HUES64 (cell line): ENCODE measurements around the gene SETBP1.

Experiments
- H3K27ac ChIP-seq: 2 replicates; pipeline ENCODE4 v1.7.0; 2013; ENCODE audit warnings: low read depth, low read length, inconsistent platforms
- H3K27me3 ChIP-seq: 2 replicates; pipeline ENCODE4 v1.6.1; 2013; ENCODE audit warnings: mild to moderate bottlenecking, low read length; ENCODE audit not compliant: insufficient read depth
- H3K36me3 ChIP-seq: 2 replicates; pipeline ENCODE4 v1.6.1; 2013; ENCODE audit warnings: mild to moderate bottlenecking, low read length; ENCODE audit not compliant: insufficient read depth
- H3K4me1 ChIP-seq: 2 replicates; pipeline ENCODE4 v1.6.1; 2013; ENCODE audit warnings: mild to moderate bottlenecking, low read length, moderate library complexity; ENCODE audit not compliant: insufficient read depth
- H3K4me3 ChIP-seq: 2 replicates; pipeline ENCODE4 v1.5.1; 2013; ENCODE audit warnings: mild to moderate bottlenecking, low read length, moderate library complexity
- H3K9ac ChIP-seq: 2 replicates; pipeline ENCODE4 v1.6.1; 2013; ENCODE audit warnings: mild to moderate bottlenecking, low read depth, low read length
- H3K9me3 ChIP-seq: 2 replicates; pipeline ENCODE4 v1.6.1; 2013; ENCODE audit warnings: low read depth, low read length; ENCODE audit not compliant: insufficient read depth
- WGBS: fragments of 150-250, 120-280 bp; methylation state at CpG from one replicate; pipeline ENCODE4 v1.1.7; 2013; ENCODE audit warnings: missing lambda C conversion rate; 5-methylcytosine and 5-hydroxymethylcytosine counted together

Gene SETBP1

DNA sequence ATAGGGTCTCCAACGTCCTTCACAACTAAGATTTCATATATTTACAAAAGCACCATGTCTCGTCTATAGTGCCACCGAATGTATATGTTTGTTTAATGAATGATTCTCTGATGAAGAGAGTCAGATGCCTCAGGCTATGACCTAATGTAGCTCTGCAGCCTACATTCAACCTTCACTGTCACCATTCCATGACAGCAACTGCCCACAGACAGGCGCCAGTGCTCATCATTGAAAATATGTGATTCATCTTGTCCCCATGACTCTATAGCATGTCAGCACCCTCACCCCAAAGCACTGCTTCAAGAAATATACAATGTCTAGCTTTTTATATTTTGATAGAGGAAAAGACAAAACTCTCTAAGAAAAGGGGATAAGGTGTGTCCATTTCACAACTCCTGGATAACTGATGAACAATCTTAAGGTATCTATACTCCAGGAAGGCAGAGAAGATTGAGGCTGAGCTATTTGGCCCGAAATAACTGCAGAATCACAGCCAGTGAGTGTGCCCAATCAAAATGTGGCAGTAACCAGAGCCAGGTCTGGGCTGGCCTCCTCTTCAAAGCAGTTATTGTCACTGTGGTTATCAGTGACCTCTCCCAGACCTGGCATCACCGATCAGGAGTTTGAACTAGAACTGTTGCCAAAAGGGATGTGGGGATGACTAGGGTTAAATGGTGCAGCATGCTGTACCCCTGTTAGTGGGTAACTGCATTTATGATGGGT, 246.6 kb downstream of the SETBP1 start:
- H3K4me3 ChIP-seq = no peak overlapping the region
- 92% methylated on average over 4 of the region's 6 CpGs for WGBS
- H3K9ac ChIP-seq = no peak overlapping the region
- H3K9me3 ChIP-seq = no peaks in the 10 kb centered on the region
- no peak overlapping the region for H3K27ac ChIP-seq
- H3K36me3 ChIP-seq = no peaks in the 10 kb centered on the region
- no peaks in the 10 kb centered on the region for H3K27me3 ChIP-seq
- 0 out of 2 replicates have a peak, but pooled peaks cover 3% of the 10 kb centered on the region for H3K4me1 ChIP-seq

GRCh38 chr18:44934901-44935300, 254.2 kb downstream of the SETBP1 start:
- H3K27ac ChIP-seq = no peak overlapping the region
- 100% methylated on average over 2 of the region's 2 CpGs for WGBS
- H3K27me3 ChIP-seq = no peaks in the 10 kb centered on the region
- no peak overlapping the region for H3K4me3 ChIP-seq
- H3K9me3 ChIP-seq = peaks cover 17% of the 10 kb centered on the region; the same call in 1 of the 2 replicates
- no peaks in the 10 kb centered on the region for H3K36me3 ChIP-seq
- peaks cover 6% of the 10 kb centered on the region; the same call in 1 of the 2 replicates for H3K4me1 ChIP-seq
- H3K9ac ChIP-seq = no peak overlapping the region

GRCh38 chr18:44935455-44935854, 254.8 kb downstream of the SETBP1 start:
- Histone ChIP-seq H3K4me1 (peaks cover 6% of the 10 kb centered on the region; the same call in 1 of the 2 replicates), H3K27ac (no peak overlapping the region), H3K36me3 (no peaks in the 10 kb centered on the region), H3K9me3 (peaks cover 17% of the 10 kb centered on the region; the same call in 1 of the 2 replicates), H3K27me3 (no peaks in the 10 kb centered on the region), H3K4me3 (no peak overlapping the region), H3K9ac (no peak overlapping the region)

DNA sequence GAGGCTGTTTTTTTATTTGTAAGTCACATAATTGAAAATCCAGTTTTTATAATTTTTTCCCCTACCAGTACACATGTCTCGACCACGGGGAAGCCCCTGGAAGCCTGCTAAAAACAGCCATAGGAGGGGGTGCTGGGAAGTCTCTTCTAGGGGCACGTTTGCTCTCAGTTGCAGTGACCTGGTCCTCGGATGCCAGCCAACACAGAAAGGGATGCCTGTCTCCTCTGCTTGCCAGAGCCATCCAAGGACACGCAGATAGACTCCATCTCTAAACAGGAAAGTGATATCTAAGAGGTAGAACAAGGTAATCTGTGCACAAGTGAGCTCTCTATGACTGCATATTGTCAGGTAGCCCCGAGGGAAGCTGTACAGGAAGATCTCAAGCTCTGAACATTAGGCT, 255.8 kb downstream of the SETBP1 start:
- Histone ChIP-seq H3K36me3 (no peaks in the 10 kb centered on the region), H3K9ac (no peak overlapping the region), H3K27me3 (no peaks in the 10 kb centered on the region), H3K9me3 (peaks cover 17% of the 10 kb centered on the region; the same call in 1 of the 2 replicates), H3K4me3 (no peak overlapping the region), H3K4me1 (peaks cover 6% of the 10 kb centered on the region; the same call in 1 of the 2 replicates), H3K27ac (no peak overlapping the region)
- 87% methylated on average over 6 of the region's 6 CpGs for WGBS

DNA sequence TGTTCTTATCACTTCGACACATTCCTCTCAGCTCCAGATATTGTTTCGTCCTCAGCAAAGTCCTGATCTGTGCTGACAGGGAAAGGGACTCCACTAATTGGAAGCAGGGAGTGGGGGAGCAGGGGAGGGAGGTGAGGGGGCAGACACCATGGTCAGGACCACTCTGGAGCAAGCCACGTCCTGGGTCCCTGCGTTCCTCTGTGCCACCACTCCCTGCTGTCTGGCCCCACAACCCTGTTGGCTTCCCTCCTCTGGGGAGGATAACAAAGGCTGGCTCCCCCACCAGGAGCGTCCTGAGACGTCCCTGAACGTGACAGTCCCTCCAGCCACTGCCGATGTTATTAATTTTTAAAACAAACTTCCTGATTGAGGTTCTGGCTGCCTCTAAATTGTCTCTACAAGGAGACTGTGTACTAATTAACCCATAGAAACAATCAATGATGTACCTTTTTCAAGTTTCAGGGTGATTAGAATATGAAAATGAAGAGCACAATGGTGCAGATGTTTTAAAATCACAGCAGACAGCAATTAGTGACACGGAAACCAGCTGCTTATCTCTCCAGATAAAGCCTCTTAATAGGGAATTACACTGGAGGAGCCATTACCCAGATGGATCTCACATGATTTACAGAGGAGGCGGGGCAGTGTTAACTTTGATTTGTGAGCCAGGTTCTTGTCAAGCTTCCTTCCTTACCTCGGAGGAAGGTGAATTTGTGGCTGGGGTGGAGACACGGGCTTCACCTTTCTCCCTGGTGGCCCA, 257.5 kb downstream of the SETBP1 start:
- H3K4me3 ChIP-seq = no peak overlapping the region
- WGBS = 66% methylated on average over 11 of the region's 12 CpGs
- no peaks in the 10 kb centered on the region for H3K36me3 ChIP-seq
- peaks cover 13% of the 10 kb centered on the region; the same call in 1 of the 2 replicates for H3K4me1 ChIP-seq
- H3K9ac ChIP-seq = no peak overlapping the region
- peaks cover 17% of the 10 kb centered on the region; the same call in 1 of the 2 replicates for H3K9me3 ChIP-seq
- H3K27ac ChIP-seq = peak overlapping the region; percentile 46; the same call in 1 of the 2 replicates
- H3K27me3 ChIP-seq = peaks cover 6% of the 10 kb centered on the region; the same call in 1 of the 2 replicates

DNA sequence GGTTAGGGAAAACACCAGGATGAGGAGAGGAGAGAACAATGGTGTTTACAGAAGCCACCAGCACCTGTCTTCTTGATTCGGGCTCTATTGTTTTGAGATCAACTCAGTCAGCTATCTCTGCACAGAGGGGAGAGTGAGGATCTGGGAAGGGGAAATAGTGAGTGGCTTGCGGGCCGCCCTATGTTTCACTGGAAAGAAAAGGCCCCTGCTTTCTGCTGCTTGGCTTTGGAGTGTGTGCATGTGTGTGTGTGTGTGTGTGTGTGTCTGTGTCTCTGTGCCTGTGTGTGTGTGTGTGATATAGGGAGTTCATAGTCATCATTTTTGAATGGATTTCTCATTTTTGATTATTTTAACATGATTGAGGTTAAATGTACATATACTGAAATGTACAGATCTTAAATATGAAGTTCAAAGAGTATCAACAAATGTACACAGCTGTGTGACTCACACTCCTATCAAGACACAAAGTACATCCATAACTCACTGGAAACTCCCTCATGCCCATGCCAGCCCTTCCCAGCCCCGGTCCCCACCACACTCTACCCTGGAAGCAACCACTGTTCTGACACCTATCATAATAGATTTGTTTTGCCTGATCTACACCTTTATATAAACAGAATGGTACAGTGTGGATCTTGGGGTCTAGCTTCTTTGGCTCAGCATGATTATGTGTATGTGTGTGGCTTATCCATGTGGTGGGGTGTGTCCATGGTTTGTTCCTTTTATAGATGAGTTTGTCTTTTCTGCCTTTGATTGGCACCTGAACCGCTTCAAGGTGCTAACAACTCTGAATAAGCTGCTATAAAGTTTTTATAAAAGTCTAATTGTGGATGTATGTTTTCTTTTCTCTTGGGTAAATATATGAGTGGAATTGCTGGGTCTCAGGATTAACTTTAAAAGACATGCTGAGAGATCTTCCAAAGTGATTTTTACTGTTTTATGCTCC, 258.3 kb downstream of the SETBP1 start:
- Histone ChIP-seq H3K36me3 (no peaks in the 10 kb centered on the region), H3K9me3 (peaks cover 10% of the 10 kb centered on the region; the same call in 1 of the 2 replicates), H3K4me3 (no peak overlapping the region), H3K27me3 (peaks cover 6% of the 10 kb centered on the region; the same call in 1 of the 2 replicates), H3K9ac (no peak overlapping the region), H3K27ac (no peak overlapping the region), H3K4me1 (peaks cover 20% of the 10 kb centered on the region; the same call in 1 of the 2 replicates)
- 89% methylated on average over 5 of the region's 5 CpGs for WGBS

- Histone ChIP-seq H3K27ac (no peak overlapping the region), H3K9me3 (no peaks in the 10 kb centered on the region), H3K4me3 (no peak overlapping the region), H3K4me1 (peaks cover 34% of the 10 kb centered on the region), H3K36me3 (no peaks in the 10 kb centered on the region), H3K9ac (no peak overlapping the region), H3K27me3 (peaks cover 6% of the 10 kb centered on the region; the same call in 1 of the 2 replicates)
- 80% methylated on average over 1 of the region's 3 CpGs for WGBS
Observed at GRCh38 chr18:44941516-44941915, 260.8 kb downstream of the SETBP1 start.

DNA sequence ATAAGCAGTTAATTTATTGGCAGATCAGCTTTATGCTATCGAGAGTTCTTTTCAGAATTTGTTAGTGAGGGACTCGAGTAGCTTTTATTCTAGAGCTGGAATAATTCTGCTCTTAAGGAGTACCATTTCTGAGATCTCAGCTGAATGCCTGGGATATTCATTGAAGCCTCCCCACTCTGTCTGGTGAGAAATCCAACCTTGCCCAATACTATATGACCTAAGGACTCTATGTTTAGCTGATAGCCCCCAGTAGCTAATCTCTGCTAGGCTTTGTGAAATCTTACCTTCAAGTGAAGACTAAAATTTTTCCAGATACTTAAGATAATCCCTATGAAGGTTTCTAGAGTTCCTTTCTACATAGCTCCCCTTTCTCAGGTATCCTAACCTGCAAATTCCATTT, 261.4 kb downstream of the SETBP1 start:
- Histone ChIP-seq H3K4me3 (no peak overlapping the region), H3K27ac (no peak overlapping the region), H3K36me3 (no peaks in the 10 kb centered on the region), H3K27me3 (peaks cover 6% of the 10 kb centered on the region; the same call in 1 of the 2 replicates), H3K9ac (no peak overlapping the region), H3K9me3 (no peaks in the 10 kb centered on the region), H3K4me1 (peaks cover 39% of the 10 kb centered on the region)
- WGBS = 84% methylated on average over 2 of the region's 2 CpGs

GRCh38 chr18:44943311-44943881, 262.7 kb downstream of the SETBP1 start:
- no peak overlapping the region; the same call in 1 of the 2 replicates for H3K4me3 ChIP-seq
- no peaks in the 10 kb centered on the region for H3K9me3 ChIP-seq
- peaks cover 36% of the 10 kb centered on the region for H3K4me1 ChIP-seq
- 4% methylated on average over 2 of the region's 2 CpGs for WGBS
- peak overlapping the region; percentile 40; the same call in 1 of the 2 replicates for H3K27ac ChIP-seq
- H3K36me3 ChIP-seq = no peaks in the 10 kb centered on the region
- no peak overlapping the region for H3K9ac ChIP-seq
- peaks cover 6% of the 10 kb centered on the region; the same call in 1 of the 2 replicates for H3K27me3 ChIP-seq

- 96% methylated on average over 1 of the region's 1 CpG for WGBS
Observed at GRCh38 chr18:44944461-44944860, 263.8 kb downstream of the SETBP1 start.

More at GRCh38 chr18:44944461-44944860, 263.8 kb downstream of the SETBP1 start:
- no peaks in the 10 kb centered on the region for H3K36me3 ChIP-seq
- no peak overlapping the region for H3K4me3 ChIP-seq
- no peaks in the 10 kb centered on the region for H3K9me3 ChIP-seq
- H3K4me1 ChIP-seq = peaks cover 33% of the 10 kb centered on the region
- H3K27ac ChIP-seq = no peak overlapping the region
- peaks cover 6% of the 10 kb centered on the region; the same call in 1 of the 2 replicates for H3K27me3 ChIP-seq
- H3K9ac ChIP-seq = no peak overlapping the region
